ENCODE results near the gene TPX2. TPM values are rescaled to one million over a fixed set of nuclear protein-coding genes. Genes with fewer than 3 reads are reported as not detected.

TPX2 gene
- total and polyA plus RNA-seq, 2 of the 8 experiments (the other 6 are each of a cell fraction or from before 2014, with no cell fraction given): 43.6 to 125 TPM

DNA sequence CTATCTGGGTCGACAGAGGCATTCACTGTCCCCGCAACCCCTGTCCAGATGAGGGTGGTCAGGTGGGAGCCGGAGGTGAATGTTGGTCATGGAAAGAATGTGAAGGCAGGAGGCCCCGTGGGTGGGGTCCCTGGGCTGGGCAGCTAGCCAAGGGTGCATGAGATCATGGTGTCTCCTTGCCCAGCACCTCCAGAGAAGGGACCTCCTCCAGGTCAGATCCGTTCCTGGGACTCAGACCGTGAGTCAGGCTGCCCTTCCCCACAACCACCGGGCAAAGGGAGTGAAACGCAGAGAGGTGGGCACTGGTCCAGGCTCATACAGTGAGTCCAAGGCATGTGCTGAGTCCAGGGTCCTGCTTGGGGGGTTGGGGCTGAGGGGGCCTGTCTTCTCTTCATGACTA is 102.8 kb downstream of the TPX2 start:
- no peak overlapping the region for H3K9ac ChIP-seq (replicated peaks in 1 of 4; ENCODE audit: extremely low read depth in 1 of 4, low read depth in 3 of 4, low read length in 3 of 4)
- no peak overlapping the region for H3K27ac ChIP-seq (ENCODE audit: low read depth, low read length)
- POLR2A ChIA-PET (ENCODE audit: partially characterized antibody): interaction anchor here (0.5 to 1.7 kb wide), 2 partner anchors 14 to 31 kb away, joined by 3 to 4 read pairs; no protein-coding TSS in a partner anchor
- no peak overlapping the region for H4K5ac ChIP-seq (ENCODE audit: insufficient read length, low read depth, low read length)
- H3K79me2 ChIP-seq (ENCODE audit: control insufficient read depth in 1 of 2, insufficient read depth in 2 of 2, low read length in 2 of 2): no peaks in the 10 kb centered on the region
- H2AK5ac ChIP-seq (ENCODE audit: low read depth, low read length): no peak overlapping the region
- no peak overlapping the region for H2AFZ ChIP-seq (ENCODE audit: low read length)
- no peak overlapping the region for H3K4me2 ChIP-seq (ENCODE audit: insufficient read depth in 1 of 2, low read depth in 2 of 2, low read length in 2 of 2)
- WGBS, 2 experiments (ENCODE audit: extremely low coverage in 1 of 2, insufficient coverage in 1 of 2, insufficient read length in 1 of 2, insufficient replicate concordance in 2 of 2, low coverage in 1 of 2, low lambda C conversion rate in 2 of 2, missing lambda C conversion rate in 1 of 2): 92% methylated on average over 8 of the region's 8 CpGs; no CpG with 5 or more reads in 1 of the 2 experiments
- H2BK120ac ChIP-seq (replicated peaks; ENCODE audit: low read depth, low read length): peak overlapping the region; percentile 0
- no peak overlapping the region for H4K8ac ChIP-seq (ENCODE audit: extremely low read depth, insufficient read depth, low read length)
- no peak overlapping the region for H3K4me3 ChIP-seq (ENCODE audit: extremely low read depth in 1 of 4, insufficient read depth in 2 of 4, low read depth in 3 of 4, low read length in 4 of 4)
- no peaks in the 10 kb centered on the region for H3K79me1 ChIP-seq (ENCODE audit: low read depth, low read length)
- H2BK20ac ChIP-seq (ENCODE audit: low read length): peak overlapping the region; percentile 40
- TF ChIP-seq MAFK (IDR thresholded peaks at IDR 0.05; ENCODE audit: low read depth, low read length) (no peak), POLR2AphosphoS5 (IDR thresholded peaks at IDR 0.05; ENCODE audit: low read depth, low read length) (no peak), RBBP5 (IDR thresholded peaks at IDR 0.05; ENCODE audit: borderline replicate concordance, low read depth, low read length) (no peak), EP300 (IDR thresholded peaks at IDR 0.05; ENCODE audit: borderline replicate concordance in 1 of 2, low read depth in 2 of 2, low read length in 2 of 2) (no peak), KDM1A (IDR thresholded peaks at IDR 0.05; ENCODE audit: borderline replicate concordance, low read length) (no peak), HDAC6 (IDR thresholded peaks at IDR 0.05; ENCODE audit: low read depth, low read length) (no peak), SP1 (IDR thresholded peaks at IDR 0.05; ENCODE audit: low read depth, low read length) (no peak), POU5F1 (IDR thresholded peaks at IDR 0.05; ENCODE audit: low read depth, low read length) (no peak)
- TF ChIP-seq, protein P1, sequence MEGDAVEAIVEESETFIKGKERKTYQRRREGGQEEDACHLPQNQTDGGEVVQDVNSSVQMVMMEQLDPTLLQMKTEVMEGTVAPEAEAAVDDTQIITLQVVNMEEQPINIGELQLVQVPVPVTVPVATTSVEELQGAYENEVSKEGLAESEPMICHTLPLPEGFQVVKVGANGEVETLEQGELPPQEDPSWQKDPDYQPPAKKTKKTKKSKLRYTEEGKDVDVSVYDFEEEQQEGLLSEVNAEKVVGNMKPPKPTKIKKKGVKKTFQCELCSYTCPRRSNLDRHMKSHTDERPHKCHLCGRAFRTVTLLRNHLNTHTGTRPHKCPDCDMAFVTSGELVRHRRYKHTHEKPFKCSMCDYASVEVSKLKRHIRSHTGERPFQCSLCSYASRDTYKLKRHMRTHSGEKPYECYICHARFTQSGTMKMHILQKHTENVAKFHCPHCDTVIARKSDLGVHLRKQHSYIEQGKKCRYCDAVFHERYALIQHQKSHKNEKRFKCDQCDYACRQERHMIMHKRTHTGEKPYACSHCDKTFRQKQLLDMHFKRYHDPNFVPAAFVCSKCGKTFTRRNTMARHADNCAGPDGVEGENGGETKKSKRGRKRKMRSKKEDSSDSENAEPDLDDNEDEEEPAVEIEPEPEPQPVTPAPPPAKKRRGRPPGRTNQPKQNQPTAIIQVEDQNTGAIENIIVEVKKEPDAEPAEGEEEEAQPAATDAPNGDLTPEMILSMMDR (IDR thresholded peaks at IDR 0.05; ENCODE audit: control extremely low read depth in 1 of 3, insufficient read depth in 1 of 3, low read depth in 1 of 3, low read length in 3 of 3): no peak
- no peak for FAIRE-seq
- no peak overlapping the region for H2BK5ac ChIP-seq (ENCODE audit: low read depth, low read length)
- no peak overlapping the region for H3K23ac ChIP-seq (ENCODE audit: insufficient read length)
- peak overlapping the region; percentile 70; the same call in 1 of the 2 replicates for H2BK12ac ChIP-seq (ENCODE audit: low read depth, low read length)
- no peak for DNase-seq (ENCODE audit: low read depth in 1 of 2, low spot score in 2 of 2)
- no peaks in the 10 kb centered on the region for H3K27me3 ChIP-seq (replicated peaks in 1 of 4; ENCODE audit: control insufficient read depth in 3 of 4, extremely low read depth in 1 of 4, insufficient read depth in 3 of 4, low read length in 3 of 4)
- H3K36me3 ChIP-seq (ENCODE audit: control insufficient read depth in 2 of 4, insufficient read depth in 4 of 4, low read length in 3 of 4): no peaks in the 10 kb centered on the region
- no peak overlapping the region for H3K18ac ChIP-seq (ENCODE audit: extremely low read depth, low read length)
- H3K56ac ChIP-seq (replicated peaks; ENCODE audit: insufficient read length, low read depth, low read length): no peak overlapping the region
- CTCF ChIA-PET (ENCODE audit: partially characterized antibody): interaction anchor here (1.0 to 4.0 kb wide), 5 partner anchors 8 to 93 kb away, joined by 3 to 24 read pairs (median 5); no protein-coding TSS in a partner anchor
- H3K4ac ChIP-seq (replicated peaks; ENCODE audit: insufficient read length, low read depth, low read length): no peak overlapping the region
- peaks cover 4% of the 10 kb centered on the region for H3K23me2 ChIP-seq (ENCODE audit: low read depth, low read length)
- 0 out of 2 replicates have a peak overlapping the region, but pooled peaks have one; percentile 25 for H2BK15ac ChIP-seq (ENCODE audit: low read length)
- peak overlapping the region; percentile 45 for H4K91ac ChIP-seq (replicated peaks; ENCODE audit: insufficient read length, low read length)
- H3K14ac ChIP-seq (ENCODE audit: insufficient read length): no peak overlapping the region
- H4K20me1 ChIP-seq (replicated peaks in 1 of 2; ENCODE audit: control insufficient read depth in 1 of 2, insufficient read depth in 2 of 2, low read length in 2 of 2): no peaks in the 10 kb centered on the region
- H3K4me1 ChIP-seq (replicated peaks in 1 of 4; ENCODE audit: control insufficient read depth in 3 of 4, insufficient read depth in 4 of 4, low read length in 3 of 4): peaks cover 4 to 38% (median 32%) of the 10 kb centered on the region in 4 experiments
- no peaks in the 10 kb centered on the region for H3K9me3 ChIP-seq (ENCODE audit: insufficient read depth in 2 of 2, low read depth in 1 of 2, low read length in 1 of 2)
